HG03457 (cell line): ENCODE results near the gene CTNNA2.

Experiments
- ATAC-seq: cut with Tn5 transposase; IDR thresholded peaks from one replicate; pipeline ENCODE4 v1.9.1; 2021; ENCODE audit warnings: moderate number of reproducible peaks; ENCODE audit not compliant: unreplicated experiment

Gene CTNNA2

GRCh38 chr2:80515964-80516363 is 1003.1 kb downstream of the CTNNA2 start:
- no peak for ATAC-seq

- no peak for ATAC-seq
These were observed 1004.5 kb downstream of the CTNNA2 start for GRCh38 chr2:80517316-80517715.

GRCh38 chr2:80519121-80519643 is 1006.3 kb downstream of the CTNNA2 start:
- ATAC-seq, result no peak

- no peak for ATAC-seq
These were observed 1006.9 kb downstream of the CTNNA2 start for GRCh38 chr2:80519699-80520291.

GRCh38 chr2:80525152-80525551 is 1012.3 kb downstream of the CTNNA2 start:
- no peak for ATAC-seq

GRCh38 chr2:80527119-80527518 is 1014.3 kb downstream of the CTNNA2 start:
- no peak for ATAC-seq

GRCh38 chr2:80529466-80530165 is 1016.8 kb downstream of the CTNNA2 start:
- no peak for ATAC-seq

GRCh38 chr2:80530442-80531064 is 1017.7 kb downstream of the CTNNA2 start:
- ATAC-seq, result peak; percentile 55

- ATAC-seq, result no peak
These were observed 1018.5 kb downstream of the CTNNA2 start for GRCh38 chr2:80531319-80531718.

- ATAC-seq, result no peak
These were observed 1032.8 kb downstream of the CTNNA2 start for GRCh38 chr2:80545420-80546210.

GRCh38 chr2:80546766-80547165 is 1033.9 kb downstream of the CTNNA2 start:
- no peak for ATAC-seq

GRCh38 chr2:80547344-80547743 is 1034.5 kb downstream of the CTNNA2 start:
- ATAC-seq, result no peak

- ATAC-seq, result no peak
These were observed 1035.6 kb downstream of the CTNNA2 start for GRCh38 chr2:80548469-80548868.

GRCh38 chr2:80549901-80550300 is 1037.0 kb downstream of the CTNNA2 start:
- no peak for ATAC-seq

- ATAC-seq, result no peak
These were observed 1047.5 kb downstream of the CTNNA2 start for GRCh38 chr2:80560326-80560725.

GRCh38 chr2:80568011-80568410 is 1055.2 kb downstream of the CTNNA2 start:
- no peak for ATAC-seq

- no peak for ATAC-seq
These were observed 1060.3 kb downstream of the CTNNA2 start for GRCh38 chr2:80573167-80573566.

GRCh38 chr2:80573950-80574349 is 1061.1 kb downstream of the CTNNA2 start:
- no peak for ATAC-seq

- ATAC-seq, result no peak
These were observed 1066.9 kb downstream of the CTNNA2 start for GRCh38 chr2:80579756-80580155.

GRCh38 chr2:80591233-80591632 is 1078.4 kb downstream of the CTNNA2 start:
- no peak for ATAC-seq

- ATAC-seq, result no peak
These were observed 1079.3 kb downstream of the CTNNA2 start for GRCh38 chr2:80592106-80592505.
